Activated CD8-positive, alpha-beta memory T cell treated with anti-CD3 and anti-CD28 coated beads, Interleukin-2, amount 10 ng/mL, durations not matched to agents 7 days and 5 days (primary cell): ENCODE data around the gene CAMTA1. TPM values are rescaled to one million over a fixed set of nuclear protein-coding genes. Genes with fewer than 3 reads are reported as not detected.

Source experiments
- ATAC-seq: fragments of 150-1000 bp; cut with Tn5 transposase; one replicate; pipeline ENCODE4 v1.10.0; 2021; ENCODE audit warnings: moderate library complexity
- CTCF ChIA-PET: fragments of 350-600 bp; sonication (Branson Sonifier 250); formaldehyde crosslinking; loops from one replicate; lab custom pipeline; 2021; ENCODE audit warnings: antibody characterized with exemption; lab: Charles Lee
- DNase-seq: peaks from one replicate; pipeline ENCODE4 v3.0.0-alpha.2; 2020
- H3K27ac Mint-ChIP-seq: one replicate; pipeline ENCODE4 v1.8.0; 2021; ENCODE audit warnings: mild to moderate bottlenecking, mixed read lengths
- H3K27me3 Mint-ChIP-seq: one replicate; pipeline ENCODE4 v1.8.0; 2021; ENCODE audit warnings: mixed read lengths
- H3K36me3 Mint-ChIP-seq: one replicate; pipeline ENCODE4 v1.8.0; 2021; ENCODE audit warnings: mild to moderate bottlenecking, mixed read lengths
- H3K4me1 Mint-ChIP-seq: one replicate; pipeline ENCODE4 v1.8.0; 2021; ENCODE audit warnings: mixed read lengths
- H3K4me3 Mint-ChIP-seq: one replicate; pipeline ENCODE4 v1.8.0; 2021; ENCODE audit warnings: mild to moderate bottlenecking, moderate library complexity, mixed read lengths
- H3K9me3 Mint-ChIP-seq: one replicate; pipeline ENCODE4 v1.8.0; 2022; ENCODE audit warnings: low read depth, mixed read lengths
- total RNA-seq, 2 experiments: library from RNA; stranded (reverse); gene quantifications; one replicate each; pipeline ENCODE4 v1.2.3, GENCODE V29; 2021

The CAMTA1 gene
- total RNA-seq, 2 experiments from 2014 or later = 42.8 to 43.2 TPM

- no peaks in the 10 kb centered on the region for H3K4me1 Mint-ChIP-seq
- H3K27ac Mint-ChIP-seq = no peak overlapping the region
- H3K9me3 Mint-ChIP-seq = no peaks in the 10 kb centered on the region
- H3K27me3 Mint-ChIP-seq = peaks cover 11% of the 10 kb centered on the region
- ATAC-seq = no peak
- no peaks in the 10 kb centered on the region for H3K36me3 Mint-ChIP-seq
- no peak overlapping the region for H3K4me3 Mint-ChIP-seq
- no peak for DNase-seq
- CTCF ChIA-PET = no interaction called here
Observed at GRCh38 chr1:6930732-6931300, 145.6 kb downstream of the CAMTA1 start.

GRCh38 chr1:6935361-6935883 lies 150.2 kb downstream of the CAMTA1 start:
- H3K36me3 Mint-ChIP-seq = no peaks in the 10 kb centered on the region
- H3K27me3 Mint-ChIP-seq = peaks cover 3% of the 10 kb centered on the region
- ATAC-seq = no peak
- CTCF ChIA-PET = interaction anchor here (0.5 kb wide), 1 partner anchor 207 kb away, joined by 3 read pairs; no protein-coding TSS in a partner anchor
- no peak for DNase-seq
- no peaks in the 10 kb centered on the region for H3K4me1 Mint-ChIP-seq
- H3K9me3 Mint-ChIP-seq = no peaks in the 10 kb centered on the region
- no peak overlapping the region for H3K27ac Mint-ChIP-seq
- H3K4me3 Mint-ChIP-seq = no peak overlapping the region

- Mint-ChIP-seq H3K36me3 (no peaks in the 10 kb centered on the region), H3K27me3 (peaks cover 3% of the 10 kb centered on the region), H3K27ac (no peak overlapping the region), H3K4me1 (no peaks in the 10 kb centered on the region), H3K9me3 (no peaks in the 10 kb centered on the region), H3K4me3 (no peak overlapping the region)
- CTCF ChIA-PET = interaction anchor here (0.5 kb wide), 1 partner anchor 208 kb away, joined by 3 read pairs; no protein-coding TSS in a partner anchor
- no peak for DNase-seq
- ATAC-seq = no peak
Observed at GRCh38 chr1:6935911-6936690, 150.8 kb downstream of the CAMTA1 start.

GRCh38 chr1:6937048-6937447 lies 151.8 kb downstream of the CAMTA1 start:
- Mint-ChIP-seq H3K4me3 (no peak overlapping the region), H3K27me3 (peaks cover 3% of the 10 kb centered on the region), H3K27ac (no peak overlapping the region), H3K4me1 (no peaks in the 10 kb centered on the region), H3K9me3 (no peaks in the 10 kb centered on the region), H3K36me3 (no peaks in the 10 kb centered on the region)
- CTCF ChIA-PET = no interaction called here
- DNase-seq = no peak
- no peak for ATAC-seq

- H3K9me3 Mint-ChIP-seq = no peaks in the 10 kb centered on the region
- CTCF ChIA-PET = no interaction called here
- H3K4me3 Mint-ChIP-seq = no peak overlapping the region
- H3K36me3 Mint-ChIP-seq = no peaks in the 10 kb centered on the region
- DNase-seq (no peak), ATAC-seq (no peak)
- no peaks in the 10 kb centered on the region for H3K27me3 Mint-ChIP-seq
- H3K4me1 Mint-ChIP-seq = no peaks in the 10 kb centered on the region
- no peak overlapping the region for H3K27ac Mint-ChIP-seq
Observed at GRCh38 chr1:6939363-6939762, 154.1 kb downstream of the CAMTA1 start.

- H3K4me3 Mint-ChIP-seq = no peak overlapping the region
- no peaks in the 10 kb centered on the region for H3K36me3 Mint-ChIP-seq
- DNase-seq = no peak
- no peak for ATAC-seq
- peaks cover 4% of the 10 kb centered on the region for H3K27me3 Mint-ChIP-seq
- CTCF ChIA-PET = no interaction called here
- no peak overlapping the region for H3K27ac Mint-ChIP-seq
- no peaks in the 10 kb centered on the region for H3K9me3 Mint-ChIP-seq
- H3K4me1 Mint-ChIP-seq = no peaks in the 10 kb centered on the region
Observed at GRCh38 chr1:6941786-6942185, 156.5 kb downstream of the CAMTA1 start.

- H3K9me3 Mint-ChIP-seq = no peaks in the 10 kb centered on the region
Observed at GRCh38 chr1:6942990-6943389, 157.7 kb downstream of the CAMTA1 start.

GRCh38 chr1:6944434-6944833 lies 159.2 kb downstream of the CAMTA1 start:
- Mint-ChIP-seq H3K4me1 (no peaks in the 10 kb centered on the region), H3K36me3 (no peaks in the 10 kb centered on the region), H3K27ac (no peak overlapping the region), H3K27me3 (peaks cover 7% of the 10 kb centered on the region), H3K9me3 (no peaks in the 10 kb centered on the region), H3K4me3 (no peak overlapping the region)
- no peak for DNase-seq
- no peak for ATAC-seq
- CTCF ChIA-PET = no interaction called here

More at GRCh38 chr1:6942990-6943389, 157.7 kb downstream of the CAMTA1 start:
- DNase-seq (no peak), ATAC-seq (no peak)
- H3K27me3 Mint-ChIP-seq = peaks cover 7% of the 10 kb centered on the region
- no peaks in the 10 kb centered on the region for H3K4me1 Mint-ChIP-seq
- no peaks in the 10 kb centered on the region for H3K36me3 Mint-ChIP-seq
- no peak overlapping the region for H3K27ac Mint-ChIP-seq
- no peak overlapping the region for H3K4me3 Mint-ChIP-seq
- CTCF ChIA-PET = no interaction called here

GRCh38 chr1:6947952-6948351 lies 162.7 kb downstream of the CAMTA1 start:
- DNase-seq (no peak), ATAC-seq (no peak)
- H3K4me1 Mint-ChIP-seq = no peaks in the 10 kb centered on the region
- peaks cover 7% of the 10 kb centered on the region for H3K27me3 Mint-ChIP-seq
- H3K36me3 Mint-ChIP-seq = no peaks in the 10 kb centered on the region
- CTCF ChIA-PET = no interaction called here
- H3K4me3 Mint-ChIP-seq = no peak overlapping the region
- H3K27ac Mint-ChIP-seq = no peak overlapping the region
- H3K9me3 Mint-ChIP-seq = no peaks in the 10 kb centered on the region

GRCh38 chr1:6948416-6948815 lies 163.2 kb downstream of the CAMTA1 start:
- H3K9me3 Mint-ChIP-seq = no peaks in the 10 kb centered on the region
- H3K27ac Mint-ChIP-seq = no peak overlapping the region
- H3K27me3 Mint-ChIP-seq = peaks cover 7% of the 10 kb centered on the region
- no peaks in the 10 kb centered on the region for H3K4me1 Mint-ChIP-seq
- no peaks in the 10 kb centered on the region for H3K36me3 Mint-ChIP-seq
- CTCF ChIA-PET = no interaction called here
- no peak for DNase-seq
- ATAC-seq = no peak
- no peak overlapping the region for H3K4me3 Mint-ChIP-seq

- CTCF ChIA-PET = no interaction called here
- Mint-ChIP-seq H3K4me3 (no peak overlapping the region), H3K36me3 (no peaks in the 10 kb centered on the region), H3K27ac (no peak overlapping the region), H3K9me3 (no peaks in the 10 kb centered on the region), H3K27me3 (peaks cover 7% of the 10 kb centered on the region), H3K4me1 (no peaks in the 10 kb centered on the region)
- ATAC-seq (no peak), DNase-seq (no peak)
Observed at GRCh38 chr1:6948861-6949260, 163.6 kb downstream of the CAMTA1 start.

- ATAC-seq (no peak), DNase-seq (no peak)
- Mint-ChIP-seq H3K27ac (no peak overlapping the region), H3K27me3 (peaks cover 7% of the 10 kb centered on the region), H3K9me3 (no peaks in the 10 kb centered on the region), H3K4me3 (no peak overlapping the region), H3K36me3 (no peaks in the 10 kb centered on the region), H3K4me1 (no peaks in the 10 kb centered on the region)
- CTCF ChIA-PET = interaction anchor here (0.5 kb wide), 1 partner anchor 36 kb away, joined by 3 read pairs; no protein-coding TSS in a partner anchor
Observed at GRCh38 chr1:6950001-6950765, 164.9 kb downstream of the CAMTA1 start.

GRCh38 chr1:6951536-6951935 lies 166.3 kb downstream of the CAMTA1 start:
- no peak for ATAC-seq
- Mint-ChIP-seq H3K4me3 (no peak overlapping the region), H3K9me3 (no peaks in the 10 kb centered on the region), H3K4me1 (no peaks in the 10 kb centered on the region), H3K27me3 (peaks cover 4% of the 10 kb centered on the region), H3K27ac (no peak overlapping the region), H3K36me3 (no peaks in the 10 kb centered on the region)
- CTCF ChIA-PET = no interaction called here
- DNase-seq = no peak
